Mononuclear cell (primary cell): ENCODE data around the gene SLC35F3. TPM values are rescaled to one million over a fixed set of nuclear protein-coding genes. Genes with fewer than 3 reads are reported as not detected.

ENCODE experiments used
- H3K27me3 ChIP-seq: 2 replicates; pipeline ENCODE4 v1.6.0; 2011; ENCODE audit warnings: low read length, control low read depth; ENCODE audit not compliant: insufficient read depth
- H3K4me1 ChIP-seq: 2 replicates; pipeline ENCODE4 v1.5.1; 2011; ENCODE audit warnings: mild to moderate bottlenecking, low read length, control low read depth; ENCODE audit not compliant: insufficient read depth
- H3K4me3 ChIP-seq: 2 replicates; pipeline ENCODE4 v1.5.1; 2011; ENCODE audit warnings: mild to moderate bottlenecking, low read length, moderate library complexity
- H3K9me3 ChIP-seq: 2 replicates; pipeline ENCODE4 v1.5.1; 2011; ENCODE audit warnings: low read depth, mild to moderate bottlenecking, control low read depth, low read length
- total RNA-seq: library from RNA; depleted of rRNA; stranded (reverse); fragments of >200 nt; gene quantifications from one replicate; pipeline ENCODE4 v1.2.3, GENCODE V29; 2012

The SLC35F3 gene
- total RNA-seq, 1 donor, result not detected

- Histone ChIP-seq H3K4me1 (peaks cover 3% of the 10 kb centered on the region), H3K27me3 (no peaks in the 10 kb centered on the region), H3K9me3 (no peaks in the 10 kb centered on the region), H3K4me3 (no peak overlapping the region)
Observed at GRCh38 chr1:234368320-234369032, 464.0 kb downstream of the SLC35F3 start.

GRCh38 chr1:234369033-234369430 lies 464.6 kb downstream of the SLC35F3 start:
- Histone ChIP-seq H3K4me1 (peaks cover 3% of the 10 kb centered on the region), H3K9me3 (no peaks in the 10 kb centered on the region), H3K4me3 (no peak overlapping the region), H3K27me3 (no peaks in the 10 kb centered on the region)

GRCh38 chr1:234369784-234370183 lies 465.3 kb downstream of the SLC35F3 start:
- no peaks in the 10 kb centered on the region for H3K27me3 ChIP-seq

GRCh38 chr1:234371414-234371813 lies 466.9 kb downstream of the SLC35F3 start:
- no peak overlapping the region for H3K4me3 ChIP-seq
- H3K9me3 ChIP-seq, result no peaks in the 10 kb centered on the region
- peaks cover 22% of the 10 kb centered on the region for H3K4me1 ChIP-seq
- H3K27me3 ChIP-seq, result no peaks in the 10 kb centered on the region

More at GRCh38 chr1:234369784-234370183, 465.3 kb downstream of the SLC35F3 start:
- H3K4me3 ChIP-seq, result no peak overlapping the region
- peaks cover 11% of the 10 kb centered on the region for H3K4me1 ChIP-seq
- no peaks in the 10 kb centered on the region for H3K9me3 ChIP-seq

GRCh38 chr1:234372011-234372757 lies 467.7 kb downstream of the SLC35F3 start:
- peaks cover 22% of the 10 kb centered on the region for H3K4me1 ChIP-seq
- peak overlapping the region; percentile 95 for H3K4me3 ChIP-seq
- no peaks in the 10 kb centered on the region for H3K27me3 ChIP-seq
- H3K9me3 ChIP-seq, result no peaks in the 10 kb centered on the region

GRCh38 chr1:234373064-234373958 lies 468.8 kb downstream of the SLC35F3 start, which contains the start of gene COA6:
Gene COA6 (plus strand): TSS chr1:234373456. CDS start chr1:234373467, 11 bp downstream.
- Histone ChIP-seq H3K4me3 (peak within 1 kb of the TSS; percentile 95), H3K4me1 (peaks cover 22% of the 10 kb centered on the region), H3K9me3 (no peaks in the 10 kb centered on the region), H3K27me3 (no peaks in the 10 kb centered on the region)

- peak overlapping the region; percentile 95 for H3K4me3 ChIP-seq
Observed at GRCh38 chr1:234373959-234374254, 469.4 kb downstream of the SLC35F3 start.

More at GRCh38 chr1:234373959-234374254, 469.4 kb downstream of the SLC35F3 start:
- Histone ChIP-seq H3K9me3 (no peaks in the 10 kb centered on the region), H3K27me3 (no peaks in the 10 kb centered on the region), H3K4me1 (peaks cover 22% of the 10 kb centered on the region)
